ENCODE measurements around the gene CHAC1. TPM values are rescaled to one million over a fixed set of nuclear protein-coding genes. Genes with fewer than 3 reads are reported as not detected.

The CHAC1 gene
- total RNA-seq, 2 experiments from 2014 or later = 0.42 to 0.47 TPM

DNA sequence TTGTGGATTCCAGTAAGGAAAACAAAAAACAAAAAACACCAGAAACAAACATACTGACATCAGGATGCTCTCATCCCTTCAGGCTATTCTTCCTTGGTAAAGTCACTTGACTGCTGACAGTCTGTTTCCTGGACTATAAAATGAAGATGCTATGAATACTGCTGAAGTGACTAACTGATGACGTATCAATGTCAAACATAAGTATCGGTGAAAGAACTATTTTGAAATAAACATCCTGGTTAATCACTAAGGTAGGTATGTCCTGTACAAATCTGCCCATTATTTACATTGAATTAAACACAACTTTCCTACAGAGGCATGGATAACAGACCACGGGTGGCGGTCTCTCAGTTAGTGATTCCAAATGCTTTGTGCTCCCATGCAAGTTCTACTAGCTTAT lies 45.9 kb downstream of the CHAC1 start:
- H3K4me3 ChIP-seq (ENCODE audit: low read length) = no peak overlapping the region
- H3K27ac Mint-ChIP-seq = no peak overlapping the region
- no peaks in the 10 kb centered on the region for H3K9me3 Mint-ChIP-seq
- ChIA-PET CTCF (no interaction called here), POLR2A (no interaction called here)
- intact Hi-C loops (cut with DNase I, micrococcal nuclease) = no loop called here
- H3K27me3 Mint-ChIP-seq = no peaks in the 10 kb centered on the region
- H3K27ac ChIP-seq (ENCODE audit: low read depth in 1 of 2, low read length in 2 of 2) = no peak overlapping the region
- H3K9me3 ChIP-seq (ENCODE audit: control insufficient read depth in 1 of 2, insufficient read depth in 1 of 2, low read length in 2 of 2) = no peaks in the 10 kb centered on the region
- H3K4me3 Mint-ChIP-seq = no peak overlapping the region
- DNase-seq (no peak), ATAC-seq (ENCODE audit: poor library complexity) (no peak)
- TF ChIP-seq, protein P1, sequence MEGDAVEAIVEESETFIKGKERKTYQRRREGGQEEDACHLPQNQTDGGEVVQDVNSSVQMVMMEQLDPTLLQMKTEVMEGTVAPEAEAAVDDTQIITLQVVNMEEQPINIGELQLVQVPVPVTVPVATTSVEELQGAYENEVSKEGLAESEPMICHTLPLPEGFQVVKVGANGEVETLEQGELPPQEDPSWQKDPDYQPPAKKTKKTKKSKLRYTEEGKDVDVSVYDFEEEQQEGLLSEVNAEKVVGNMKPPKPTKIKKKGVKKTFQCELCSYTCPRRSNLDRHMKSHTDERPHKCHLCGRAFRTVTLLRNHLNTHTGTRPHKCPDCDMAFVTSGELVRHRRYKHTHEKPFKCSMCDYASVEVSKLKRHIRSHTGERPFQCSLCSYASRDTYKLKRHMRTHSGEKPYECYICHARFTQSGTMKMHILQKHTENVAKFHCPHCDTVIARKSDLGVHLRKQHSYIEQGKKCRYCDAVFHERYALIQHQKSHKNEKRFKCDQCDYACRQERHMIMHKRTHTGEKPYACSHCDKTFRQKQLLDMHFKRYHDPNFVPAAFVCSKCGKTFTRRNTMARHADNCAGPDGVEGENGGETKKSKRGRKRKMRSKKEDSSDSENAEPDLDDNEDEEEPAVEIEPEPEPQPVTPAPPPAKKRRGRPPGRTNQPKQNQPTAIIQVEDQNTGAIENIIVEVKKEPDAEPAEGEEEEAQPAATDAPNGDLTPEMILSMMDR (IDR thresholded peaks at IDR 0.05) = no peak
- H3K27me3 ChIP-seq (ENCODE audit: control insufficient read depth in 1 of 2, insufficient read depth in 2 of 2, low read length in 2 of 2) = no peaks in the 10 kb centered on the region
- no peaks in the 10 kb centered on the region for H3K4me1 ChIP-seq (ENCODE audit: insufficient read depth, low read length)
- H3K36me3 Mint-ChIP-seq (ENCODE audit: low read depth) = peaks cover 70% of the 10 kb centered on the region
- no peaks in the 10 kb centered on the region for H3K4me1 Mint-ChIP-seq (ENCODE audit: low read depth)
- H3K36me3 ChIP-seq (ENCODE audit: insufficient read depth, low read length) = peaks cover 58% of the 10 kb centered on the region

DNA sequence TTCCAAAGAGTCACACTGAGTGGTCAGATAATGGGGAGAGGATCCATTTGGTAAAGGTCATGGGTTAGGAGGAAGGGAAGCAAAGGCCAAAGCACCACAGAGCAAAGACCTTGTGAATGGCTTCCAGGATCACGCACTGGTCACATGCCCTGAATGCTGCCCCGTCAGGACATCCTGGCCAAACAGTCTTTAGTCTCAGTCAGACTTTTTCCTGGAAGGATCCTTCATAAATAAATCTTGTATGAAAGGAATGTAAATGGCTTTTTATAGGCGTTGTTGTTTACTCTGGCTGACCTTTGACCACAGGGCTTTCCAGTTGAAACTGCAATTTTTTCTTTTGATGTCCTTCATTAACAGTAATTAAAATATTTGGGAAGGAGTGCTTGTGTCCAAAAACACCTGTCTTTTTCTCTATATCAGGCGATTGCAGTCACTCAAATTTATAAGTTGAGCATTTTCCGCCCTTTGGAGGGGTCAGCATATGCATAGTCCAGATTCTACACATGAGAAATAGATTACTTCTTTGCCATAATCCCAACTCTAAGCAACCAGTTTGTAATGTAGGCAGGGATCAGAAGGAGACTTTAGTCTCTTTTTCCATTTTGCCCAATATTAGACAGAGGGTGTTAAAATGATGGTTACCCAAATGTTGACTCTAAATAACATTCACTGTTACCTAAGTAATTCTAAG lies 48.4 kb downstream of the CHAC1 start:
- no peak overlapping the region for H3K27ac Mint-ChIP-seq
- Histone ChIP-seq H3K27me3 (ENCODE audit: control insufficient read depth in 1 of 2, insufficient read depth in 2 of 2, low read length in 2 of 2) (no peaks in the 10 kb centered on the region), H3K4me1 (ENCODE audit: insufficient read depth, low read length) (no peaks in the 10 kb centered on the region), H3K36me3 (ENCODE audit: insufficient read depth, low read length) (peaks cover 48% of the 10 kb centered on the region), H3K27ac (ENCODE audit: low read depth in 1 of 2, low read length in 2 of 2) (no peak overlapping the region), H3K4me3 (ENCODE audit: low read length) (no peak overlapping the region), H3K9me3 (ENCODE audit: control insufficient read depth in 1 of 2, insufficient read depth in 1 of 2, low read length in 2 of 2) (no peaks in the 10 kb centered on the region)
- no peaks in the 10 kb centered on the region for H3K9me3 Mint-ChIP-seq
- H3K27me3 Mint-ChIP-seq = no peaks in the 10 kb centered on the region
- TF ChIP-seq, protein P1 (IDR thresholded peaks at IDR 0.05) = no peak
- H3K4me1 Mint-ChIP-seq (ENCODE audit: low read depth) = no peaks in the 10 kb centered on the region
- no peak for ATAC-seq (ENCODE audit: poor library complexity)
- no peak overlapping the region for H3K4me3 Mint-ChIP-seq
- CTCF ChIA-PET = no interaction called here
- POLR2A ChIA-PET = no interaction called here
- intact Hi-C loops (cut with DNase I, micrococcal nuclease) = no loop called here
- peaks cover 77% of the 10 kb centered on the region for H3K36me3 Mint-ChIP-seq (ENCODE audit: low read depth)
- no peak for DNase-seq

DNA sequence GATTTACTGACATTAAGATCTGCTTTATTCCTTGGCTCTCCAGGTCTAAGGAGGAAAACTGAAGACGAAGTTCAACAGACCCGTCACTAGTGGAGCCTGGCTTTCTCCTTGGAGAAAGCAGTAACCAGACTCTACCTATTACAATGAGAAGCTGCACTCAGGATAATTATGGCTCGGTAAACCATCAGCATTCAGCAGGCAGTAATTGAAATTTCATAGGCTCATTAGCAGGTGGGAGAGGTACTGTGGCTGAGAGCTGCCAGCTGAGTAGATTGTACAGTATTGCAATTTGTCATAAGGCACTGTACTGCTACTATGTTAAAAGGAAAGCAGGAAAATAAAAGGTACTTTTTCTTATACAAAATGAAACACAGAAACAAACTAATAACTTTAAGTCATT lies 51.2 kb downstream of the CHAC1 start:
- ChIA-PET CTCF (no interaction called here), POLR2A (no interaction called here)
- peaks cover 75% of the 10 kb centered on the region for H3K36me3 Mint-ChIP-seq (ENCODE audit: low read depth)
- ATAC-seq (ENCODE audit: poor library complexity) (no peak), DNase-seq (no peak)
- H3K4me1 ChIP-seq (ENCODE audit: insufficient read depth, low read length) = no peaks in the 10 kb centered on the region
- no peaks in the 10 kb centered on the region for H3K9me3 Mint-ChIP-seq
- H3K36me3 ChIP-seq (ENCODE audit: insufficient read depth, low read length) = peaks cover 32% of the 10 kb centered on the region
- no peaks in the 10 kb centered on the region for H3K27me3 ChIP-seq (ENCODE audit: control insufficient read depth in 1 of 2, insufficient read depth in 2 of 2, low read length in 2 of 2)
- no peak overlapping the region for H3K4me3 ChIP-seq (ENCODE audit: low read length)
- TF ChIP-seq, protein P1 (IDR thresholded peaks at IDR 0.05) = no peak
- H3K4me1 Mint-ChIP-seq (ENCODE audit: low read depth) = no peaks in the 10 kb centered on the region
- no peak overlapping the region for H3K4me3 Mint-ChIP-seq
- H3K27ac ChIP-seq (ENCODE audit: low read depth in 1 of 2, low read length in 2 of 2) = no peak overlapping the region
- intact Hi-C loops (cut with DNase I, micrococcal nuclease) = no loop called here
- no peak overlapping the region for H3K27ac Mint-ChIP-seq
- H3K27me3 Mint-ChIP-seq = no peaks in the 10 kb centered on the region
- H3K9me3 ChIP-seq (ENCODE audit: control insufficient read depth in 1 of 2, insufficient read depth in 1 of 2, low read length in 2 of 2) = no peaks in the 10 kb centered on the region

Other genes with a start within 250 kb of the CHAC1 start
- gene RMDN3, start 198.2 kb upstream of the CHAC1 start, total RNA-seq = 10 to 100 TPM; 29.1 to 30.3 TPM
- 10 to 100 TPM; 13.5 to 14.8 TPM for gene GCHFR, start 189.4 kb upstream of the CHAC1 start, total RNA-seq
- gene C15orf62, start 183.5 kb upstream of the CHAC1 start, total RNA-seq = under 1 TPM; 0.77 to 0.98 TPM
- 10 to 100 TPM; 12.0 to 13.0 TPM for gene ZFYVE19, start 146.4 kb upstream of the CHAC1 start, total RNA-seq
- 10 to 100 TPM; 14.4 to 17.9 TPM for gene DNAJC17, start 146.0 kb upstream of the CHAC1 start, total RNA-seq
- gene PPP1R14D, start 124.8 kb upstream of the CHAC1 start, total RNA-seq = not detected
- gene SPINT1, start 109.4 kb upstream of the CHAC1 start, total RNA-seq = 1 to 10 TPM; 1.0 to 1.6 TPM
- gene RHOV, start 79.2 kb upstream of the CHAC1 start, total RNA-seq = under 1 TPM; 0.36 TPM
- 10 to 100 TPM; 20.8 to 21.7 TPM for gene VPS18, start 59.0 kb upstream of the CHAC1 start, total RNA-seq
- gene DLL4, start 24.1 kb upstream of the CHAC1 start, total RNA-seq = under 1 TPM; 0.11 to 0.14 TPM
- 10 to 100 TPM; 20.3 to 22.9 TPM for gene INO80, start 162.8 kb downstream of the CHAC1 start, total RNA-seq

All from CD4-positive, alpha-beta T cell (primary cell).